ENCODE data around the gene C2orf15.
A peak's percentile ranks its signal among the peaks of the same experiment; 100 is the strongest.

The C2orf15 gene

GRCh38 chr2:99141110-99142108 lies at the start of gene C2orf15:
Gene C2orf15 (plus strand): TSS chr2:99141707. CDS start chr2:99150559, 8,852 bp downstream.
- peak within 1 kb of the TSS; percentile 86 for H3K4me3 ChIP-seq (ENCODE audit: low read length)
- DNase-seq (ENCODE audit: low read depth): peak; percentile 65
- TF ChIP-seq CTCF (conservative IDR thresholded peaks at IDR 0.05; ENCODE audit: low read depth, low read length): no peak

- no peak overlapping the region for H3K4me3 ChIP-seq (ENCODE audit: low read length)
- no peak for DNase-seq (ENCODE audit: low read depth)
- TF ChIP-seq CTCF (conservative IDR thresholded peaks at IDR 0.05; ENCODE audit: low read depth, low read length): no peak
Measured at GRCh38 chr2:99096728-99097127, 44.8 kb upstream of the C2orf15 start.

- no peak overlapping the region for H3K4me3 ChIP-seq (ENCODE audit: low read length)
Measured at GRCh38 chr2:99101697-99102096, 39.8 kb upstream of the C2orf15 start.

GRCh38 chr2:99104006-99104405 lies 37.5 kb upstream of the C2orf15 start:
- no peak for TF ChIP-seq CTCF (conservative IDR thresholded peaks at IDR 0.05; ENCODE audit: low read depth, low read length)
- DNase-seq (ENCODE audit: low read depth): no peak
- no peak overlapping the region for H3K4me3 ChIP-seq (ENCODE audit: low read length)

More at GRCh38 chr2:99101697-99102096, 39.8 kb upstream of the C2orf15 start:
- TF ChIP-seq CTCF (conservative IDR thresholded peaks at IDR 0.05; ENCODE audit: low read depth, low read length): no peak
- no peak for DNase-seq (ENCODE audit: low read depth)

- no peak for DNase-seq (ENCODE audit: low read depth)
- no peak overlapping the region for H3K4me3 ChIP-seq (ENCODE audit: low read length)
- no peak for TF ChIP-seq CTCF (conservative IDR thresholded peaks at IDR 0.05; ENCODE audit: low read depth, low read length)
Measured at GRCh38 chr2:99106913-99107312, 34.6 kb upstream of the C2orf15 start.

GRCh38 chr2:99111236-99111635 lies 30.3 kb upstream of the C2orf15 start:
- no peak overlapping the region for H3K4me3 ChIP-seq (ENCODE audit: low read length)
- DNase-seq (ENCODE audit: low read depth): no peak
- no peak for TF ChIP-seq CTCF (conservative IDR thresholded peaks at IDR 0.05; ENCODE audit: low read depth, low read length)

GRCh38 chr2:99111945-99112344 lies 29.6 kb upstream of the C2orf15 start:
- no peak overlapping the region for H3K4me3 ChIP-seq (ENCODE audit: low read length)
- DNase-seq (ENCODE audit: low read depth): no peak
- TF ChIP-seq CTCF (conservative IDR thresholded peaks at IDR 0.05; ENCODE audit: low read depth, low read length): no peak
